GM13976 (cell line): ENCODE results near the gene DNAH8.
A peak's percentile ranks its signal among the peaks of the same experiment; 100 is the strongest.

ENCODE experiments used
- DNase-seq: peaks from one replicate; pipeline ENCODE4 v3.0.0; 2012; ENCODE audit warnings: low spot score
- in situ Hi-C: fragments of 300-500 bp; cut with MboI; formaldehyde crosslinking; loops from one replicate; pipeline ENCODE4 v1.12.0; 2022; ENCODE audit warnings: low sequenced_read_pairs, mixed read lengths, inconsistent platforms; ENCODE audit not compliant: unreplicated experiment
- TF ChIP-seq, protein P1 (sequence below): IDR thresholded peaks from 2 replicates; pipeline ENCODE4 v1.5.1; 2012; ENCODE audit warnings: borderline replicate concordance, mild to moderate bottlenecking; ENCODE audit not compliant: insufficient read depth; ENCODE audit errors: extremely low read depth, missing control alignments, control extremely low read depth

Gene DNAH8

DNA sequence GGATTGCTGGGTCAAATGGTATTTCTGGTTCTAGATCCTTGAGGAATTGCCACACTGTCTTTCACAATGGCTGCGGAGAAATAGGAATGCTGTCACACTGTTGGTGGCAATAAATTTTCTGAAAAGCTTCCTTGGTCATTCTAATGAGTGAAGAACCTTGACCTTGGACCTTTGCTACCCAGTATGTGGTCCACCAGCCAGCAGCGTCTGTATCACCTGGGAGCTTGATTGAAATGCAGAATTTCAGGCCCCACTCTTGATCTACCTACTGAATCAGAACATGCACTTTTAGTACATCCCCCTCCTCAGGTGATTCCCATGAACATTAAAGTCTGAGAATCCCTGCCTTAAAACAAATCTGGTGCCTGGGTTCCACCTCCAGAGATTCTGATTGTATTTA is 305.9 kb downstream of the DNAH8 start:
- TF ChIP-seq, protein P1, sequence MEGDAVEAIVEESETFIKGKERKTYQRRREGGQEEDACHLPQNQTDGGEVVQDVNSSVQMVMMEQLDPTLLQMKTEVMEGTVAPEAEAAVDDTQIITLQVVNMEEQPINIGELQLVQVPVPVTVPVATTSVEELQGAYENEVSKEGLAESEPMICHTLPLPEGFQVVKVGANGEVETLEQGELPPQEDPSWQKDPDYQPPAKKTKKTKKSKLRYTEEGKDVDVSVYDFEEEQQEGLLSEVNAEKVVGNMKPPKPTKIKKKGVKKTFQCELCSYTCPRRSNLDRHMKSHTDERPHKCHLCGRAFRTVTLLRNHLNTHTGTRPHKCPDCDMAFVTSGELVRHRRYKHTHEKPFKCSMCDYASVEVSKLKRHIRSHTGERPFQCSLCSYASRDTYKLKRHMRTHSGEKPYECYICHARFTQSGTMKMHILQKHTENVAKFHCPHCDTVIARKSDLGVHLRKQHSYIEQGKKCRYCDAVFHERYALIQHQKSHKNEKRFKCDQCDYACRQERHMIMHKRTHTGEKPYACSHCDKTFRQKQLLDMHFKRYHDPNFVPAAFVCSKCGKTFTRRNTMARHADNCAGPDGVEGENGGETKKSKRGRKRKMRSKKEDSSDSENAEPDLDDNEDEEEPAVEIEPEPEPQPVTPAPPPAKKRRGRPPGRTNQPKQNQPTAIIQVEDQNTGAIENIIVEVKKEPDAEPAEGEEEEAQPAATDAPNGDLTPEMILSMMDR: no peak
- DNase-seq: no peak
- in situ Hi-C loops: no loop called here

DNA sequence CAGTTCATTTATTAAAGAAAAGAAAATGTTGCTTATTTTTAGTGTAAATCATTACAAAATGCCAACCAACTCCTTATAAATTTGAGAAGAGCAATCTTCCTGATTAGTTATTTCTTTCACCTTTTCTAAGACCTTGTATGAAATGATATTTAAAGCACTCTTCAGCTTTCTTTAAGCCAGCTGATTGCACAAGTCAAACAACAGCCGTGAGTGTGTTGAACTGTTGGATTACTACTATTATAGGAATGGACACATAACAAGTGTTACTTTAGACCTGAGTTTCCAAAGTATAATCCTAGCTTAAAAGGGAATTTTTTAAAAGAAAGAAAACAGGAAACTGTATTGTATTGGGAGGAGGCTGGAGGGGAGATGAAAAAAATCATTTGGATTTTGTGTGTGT is 306.7 kb downstream of the DNAH8 start:
- in situ Hi-C loops: no loop called here
- no peak for DNase-seq

DNA sequence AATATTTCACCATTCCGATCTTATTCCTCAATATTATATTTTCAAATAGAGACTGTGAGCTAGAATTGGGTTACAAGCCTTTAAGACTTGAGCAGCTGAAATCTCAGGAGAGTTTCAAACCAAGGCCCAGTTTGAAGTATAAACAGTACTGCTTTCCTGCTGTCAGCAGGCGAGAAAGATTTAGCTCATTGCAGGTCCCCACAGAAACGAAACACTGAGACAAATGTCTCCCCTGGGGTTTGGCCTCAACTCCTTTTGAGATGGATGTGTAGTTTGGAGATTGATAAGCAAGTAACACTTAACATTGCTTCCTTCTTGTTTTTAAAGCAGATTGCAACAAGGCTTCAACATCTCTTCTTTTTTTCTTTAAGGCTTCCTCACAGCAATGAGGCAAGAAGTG is 311.1 kb downstream of the DNAH8 start:
- TF ChIP-seq, protein P1: no peak
- DNase-seq: no peak
- in situ Hi-C loops: no loop called here

More for the DNA sequence above, 306.7 kb downstream of the DNAH8 start:
- TF ChIP-seq, protein P1: no peak

DNA sequence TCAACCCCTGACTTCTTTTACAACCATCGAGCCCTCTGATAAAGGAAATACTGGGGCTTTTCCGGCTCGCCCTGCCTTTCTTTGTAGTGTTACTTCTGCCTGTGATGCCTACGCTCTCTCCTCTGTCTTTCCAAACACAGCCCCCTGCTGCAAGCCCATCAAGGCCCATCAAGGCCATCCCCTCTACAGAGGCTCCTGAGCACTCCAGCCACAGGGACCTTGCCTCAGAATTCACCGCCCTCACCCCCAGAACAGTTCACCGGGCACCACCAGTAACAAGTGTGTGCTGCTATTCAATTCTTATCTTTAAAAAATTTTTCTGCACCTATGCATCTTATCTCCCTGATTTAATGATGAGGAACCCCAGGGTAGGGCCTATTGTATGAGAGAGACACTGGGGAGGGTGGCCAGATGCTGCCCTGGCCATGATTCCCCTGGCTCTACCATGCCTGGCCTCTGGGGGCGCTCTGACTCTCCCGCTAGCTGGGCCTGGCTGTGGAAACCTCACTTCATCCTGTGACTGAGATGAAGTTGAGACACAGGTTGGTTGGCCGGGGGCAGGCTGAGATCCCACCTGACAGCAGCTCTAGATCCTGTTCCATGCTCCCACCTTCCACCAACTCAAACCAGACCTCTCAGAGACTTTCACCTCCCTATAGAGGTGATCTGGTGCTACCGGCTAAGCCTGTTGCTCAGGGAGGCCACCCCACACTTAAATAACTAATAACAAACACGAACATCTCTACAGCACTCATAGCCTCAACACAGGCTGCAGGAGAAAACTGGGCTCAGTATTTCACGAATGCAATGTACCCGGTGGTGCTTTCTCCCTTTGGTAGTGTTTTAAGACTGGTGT is 314.3 kb downstream of the DNAH8 start:
- DNase-seq: peak; percentile 76
- in situ Hi-C loops: no loop called here
- TF ChIP-seq, protein P1: peak; percentile 89

DNA sequence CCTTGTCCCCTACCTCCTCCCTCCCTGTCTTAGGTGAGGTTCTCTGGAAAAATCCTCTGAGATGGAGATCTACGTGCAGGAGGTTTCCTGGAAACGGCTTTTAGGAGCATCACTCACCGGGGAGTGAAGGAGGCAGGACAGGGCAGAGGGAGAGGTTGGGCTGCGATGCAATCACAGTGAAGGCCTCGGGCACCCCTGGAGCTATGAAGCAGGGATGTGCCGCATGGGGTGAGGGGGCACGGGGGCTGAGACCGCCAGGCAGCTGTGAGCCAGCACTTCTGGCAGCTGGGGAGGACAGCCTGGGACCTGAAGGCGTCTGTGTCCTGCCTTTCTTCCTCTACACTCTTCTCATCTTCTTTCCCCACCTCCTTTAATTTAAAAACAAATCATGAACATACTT is 320.6 kb downstream of the DNAH8 start:
- TF ChIP-seq, protein P1: no peak
- in situ Hi-C loops: no loop called here

DNA sequence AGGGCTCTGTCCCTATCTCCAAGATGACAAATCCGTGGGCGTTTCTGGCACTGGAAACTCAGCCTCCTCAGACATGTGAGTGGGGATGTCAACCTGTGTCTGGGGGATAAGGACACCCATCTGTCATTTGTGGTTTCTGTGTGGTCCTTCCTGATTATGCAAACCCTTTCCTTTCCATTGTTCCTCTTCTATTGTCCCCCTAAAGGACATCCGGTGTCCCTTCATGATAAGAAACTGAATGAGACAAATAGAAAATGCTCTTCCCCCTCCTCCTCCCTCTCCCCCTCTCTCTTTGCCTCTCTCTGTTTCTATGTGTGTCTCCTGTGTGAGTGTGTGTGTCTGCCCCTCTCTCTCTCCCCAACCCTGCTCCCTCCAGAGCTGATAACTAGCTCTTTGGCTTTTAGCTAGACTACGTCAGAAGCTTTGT is 322.0 kb downstream of the DNAH8 start:
- no peak for DNase-seq
- in situ Hi-C loops: no loop called here

More for the DNA sequence above, 320.6 kb downstream of the DNAH8 start:
- DNase-seq: no peak

More for the DNA sequence above, 322.0 kb downstream of the DNAH8 start:
- TF ChIP-seq, protein P1: no peak
